ENCODE data around the gene SPTB.

GRCh38 chr14:64873506-64874219 is 6.0 kb downstream of the SPTB start:
- no peak for TF ChIP-seq EGR1 (IDR thresholded peaks at IDR 0.05)
- no peak for TF ChIP-seq TEAD4 (IDR thresholded peaks at IDR 0.05)
- TF ChIP-seq EP300 (IDR thresholded peaks at IDR 0.05; ENCODE audit: borderline replicate concordance), result no peak
- no peak for TF ChIP-seq YY1 (IDR thresholded peaks at IDR 0.05; ENCODE audit: low read depth)
- no peak for TF ChIP-seq CEBPB (IDR thresholded peaks at IDR 0.05)

Measured in Ishikawa (cell line).